A673 (cell line): Measurements from ENCODE around the gene CEMIP. TPM values are rescaled to one million over a fixed set of nuclear protein-coding genes. Genes with fewer than 3 reads are reported as not detected.

Experiments
- BruUV-seq: library from RNA; stranded (reverse); fragments of 400-500 nt; replicated peaks from 2 replicates; lab custom pipeline; 2021; lab: Mats Ljungman, UMichigan
- CTCF ChIA-PET: fragments of 300-600 bp; sonication (Branson Sonifier 250); formaldehyde crosslinking; loops from one replicate; lab custom pipeline; 2022; ENCODE audit warnings: antibody characterized with exemption; lab: Charles Lee
- POLR2A ChIA-PET: fragments of 300-600 bp; sonication (Branson Sonifier 250); formaldehyde crosslinking; loops from one replicate; lab custom pipeline; 2022; ENCODE audit warnings: antibody characterized with exemption; ENCODE audit not compliant: low non-redundant PET; lab: Charles Lee
- DNase-seq: peaks from one replicate; pipeline ENCODE4 v3.0.0-alpha.2; 2015; ENCODE audit warnings: low spot score
- H3K27ac ChIP-seq: fragments of 200-600 bp; sonication (generic); 2 replicates; pipeline ENCODE4 v1.5.1; 2016; ENCODE audit warnings: mixed run types, low read depth, mild to moderate bottlenecking, mixed read lengths, antibody characterized with exemption, low read length; ENCODE audit not compliant: poor library complexity, severe bottlenecking
- H3K27me3 ChIP-seq: fragments of 200-600 bp; sonication (generic); replicated peaks from 2 replicates; pipeline ENCODE4 v1.6.1; 2017; ENCODE audit warnings: mixed run types, low read depth, mild to moderate bottlenecking, mixed read lengths, antibody characterized with exemption, low read length; ENCODE audit not compliant: insufficient read depth, poor library complexity
- H3K36me3 ChIP-seq: fragments of 200-600 bp; sonication (generic); 2 replicates; pipeline ENCODE4 v1.6.1; 2016; ENCODE audit warnings: mixed run types, mild to moderate bottlenecking, mixed read lengths, antibody characterized with exemption, low read length; ENCODE audit not compliant: insufficient read depth, poor library complexity, severe bottlenecking
- H3K4me1 ChIP-seq: fragments of 200-600 bp; sonication (generic); 2 replicates; pipeline ENCODE4 v1.6.1; 2017; ENCODE audit warnings: mixed run types, mild to moderate bottlenecking, mixed read lengths, antibody characterized with exemption, low read length; ENCODE audit not compliant: insufficient read depth, poor library complexity, severe bottlenecking
- H3K4me3 ChIP-seq: fragments of 200-600 bp; sonication (generic); 2 replicates; pipeline ENCODE4 v1.5.1; 2016; ENCODE audit warnings: low read depth, mixed run types, mild to moderate bottlenecking, mixed read lengths, low read length; ENCODE audit not compliant: poor library complexity, severe bottlenecking
- H3K9me3 ChIP-seq: fragments of 200-600 bp; sonication (generic); 2 replicates; pipeline ENCODE4 v1.6.1; 2016; ENCODE audit warnings: mixed run types, low read depth, mild to moderate bottlenecking, mixed read lengths, antibody characterized with exemption, low read length; ENCODE audit not compliant: poor library complexity, severe bottlenecking
- CTCF ChIP-seq: fragments of 300-800, 200-600 bp; sonication (generic); conservative IDR thresholded peaks from 2 replicates; pipeline ENCODE4 v1.5.1; 2017; ENCODE audit warnings: low read depth, mild to moderate bottlenecking, antibody characterized with exemption, low read length, moderate library complexity, mixed read lengths
- EZH2 ChIP-seq: fragments of 200-600 bp; sonication (generic); IDR thresholded peaks from 2 replicates; pipeline ENCODE4 v1.6.1; 2017; ENCODE audit warnings: borderline replicate concordance, low read depth, mild to moderate bottlenecking, mixed read lengths, antibody characterized with exemption, low read length; ENCODE audit not compliant: poor library complexity, severe bottlenecking
- intact Hi-C: fragments of 100-400 bp; cut with micrococcal nuclease; formaldehyde crosslinking; loops from one replicate; pipeline ENCODE4 v1.10.0; 2022; ENCODE audit not compliant: unreplicated experiment
- total RNA-seq: library from RNA; stranded (reverse); gene quantifications from 2 replicates; pipeline ENCODE4 v1.2.3, GENCODE V29; 2021

Gene CEMIP
- total RNA-seq, 1 experiment from 2014 or later: not detected

- Histone ChIP-seq H3K4me1 (no peaks in the 10 kb centered on the region), H3K27me3 (peaks cover 56% of the 10 kb centered on the region), H3K27ac (no peak overlapping the region), H3K9me3 (no peaks in the 10 kb centered on the region), H3K4me3 (no peak overlapping the region), H3K36me3 (no peaks in the 10 kb centered on the region)
- TF ChIP-seq EZH2 (peak; percentile 93), CTCF (no peak)
- CTCF ChIA-PET: interaction anchor here (1.0 to 2.3 kb wide), 3 partner anchors 177 to 324 kb away, joined by 3 to 9 read pairs (median 8); no protein-coding TSS in a partner anchor
- peak; percentile 38 for DNase-seq
- POLR2A ChIA-PET: no interaction called here
- intact Hi-C loops: no loop called here
- BruUV-seq: no TSS peak
Observed at GRCh38 chr15:80780416-80781221, 1.4 kb downstream of the CEMIP start.

- Histone ChIP-seq H3K4me1 (no peaks in the 10 kb centered on the region), H3K4me3 (no peak overlapping the region), H3K36me3 (no peaks in the 10 kb centered on the region), H3K27ac (no peak overlapping the region), H3K27me3 (peaks cover 55% of the 10 kb centered on the region), H3K9me3 (no peaks in the 10 kb centered on the region)
- TF ChIP-seq CTCF: no peak
- no peak for TF ChIP-seq EZH2
- intact Hi-C loops: no loop called here
- ChIA-PET CTCF (no interaction called here), POLR2A (no interaction called here)
- no TSS peak for BruUV-seq
- no peak for DNase-seq
Observed at GRCh38 chr15:80783260-80783659, 4.1 kb downstream of the CEMIP start.

- intact Hi-C loops: no loop called here
Observed at GRCh38 chr15:80785335-80785734, 6.2 kb downstream of the CEMIP start.

More at GRCh38 chr15:80785335-80785734, 6.2 kb downstream of the CEMIP start:
- CTCF ChIA-PET: interaction anchor here (1.2 kb wide), 1 partner anchor 9 kb away, joined by 4 read pairs; no protein-coding TSS in a partner anchor
- Histone ChIP-seq H3K4me1 (no peaks in the 10 kb centered on the region), H3K9me3 (no peaks in the 10 kb centered on the region), H3K36me3 (no peaks in the 10 kb centered on the region), H3K27ac (no peak overlapping the region), H3K4me3 (no peak overlapping the region), H3K27me3 (peaks cover 35% of the 10 kb centered on the region)
- TF ChIP-seq EZH2 (no peak), CTCF (no peak)
- no peak for DNase-seq
- BruUV-seq: no TSS peak
- POLR2A ChIA-PET: no interaction called here
